Amniotic epithelial cell (primary cell): ENCODE measurements around the gene HLF.

Experiments used
- DNase-seq: peaks from one replicate; pipeline ENCODE4 v3.0.0-alpha.2; 2010; ENCODE audit warnings: low read depth

The HLF gene

DNA sequence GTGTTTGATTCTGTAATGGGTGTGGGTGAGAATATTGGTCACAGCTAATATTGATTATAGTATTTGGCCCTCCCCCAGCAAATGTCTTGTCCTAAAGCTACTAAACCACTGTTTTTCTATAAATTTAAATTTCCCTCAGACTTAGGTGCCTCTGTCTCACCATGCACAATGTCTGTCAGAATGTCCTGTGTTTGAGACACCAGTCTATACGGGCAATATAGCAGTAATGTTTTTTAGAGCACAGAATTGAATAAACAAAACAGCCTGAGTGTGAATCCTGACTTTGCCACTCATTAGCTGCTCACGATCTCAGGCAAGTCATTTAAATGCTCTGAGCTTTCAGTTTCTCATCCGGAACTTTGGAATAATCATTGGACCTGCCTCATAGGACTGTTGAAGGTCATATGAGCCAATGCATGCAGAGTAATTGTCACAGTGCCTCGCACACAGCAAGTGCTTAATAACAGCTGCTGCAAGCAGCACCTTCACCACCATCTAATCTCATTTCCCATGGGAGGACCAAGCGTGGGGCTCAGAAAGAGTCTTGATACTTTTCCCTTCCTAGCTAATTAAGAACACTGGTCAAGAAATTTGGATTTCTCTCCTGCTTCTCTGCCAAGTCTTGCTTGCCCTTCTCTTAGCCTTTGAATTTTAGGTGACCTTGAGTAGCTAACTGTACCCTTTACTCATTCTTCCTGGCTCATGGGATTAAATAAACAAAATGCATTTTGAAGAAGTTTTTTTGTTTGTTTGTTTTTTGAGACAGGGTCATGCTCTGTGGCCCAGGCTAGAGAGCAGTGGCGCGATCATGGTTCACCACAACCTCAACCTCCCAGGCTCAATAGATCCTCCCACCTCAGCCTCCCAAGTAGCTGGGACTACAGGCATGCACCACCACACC, 9.8 kb downstream of the HLF start:
- DNase-seq = no peak

DNA sequence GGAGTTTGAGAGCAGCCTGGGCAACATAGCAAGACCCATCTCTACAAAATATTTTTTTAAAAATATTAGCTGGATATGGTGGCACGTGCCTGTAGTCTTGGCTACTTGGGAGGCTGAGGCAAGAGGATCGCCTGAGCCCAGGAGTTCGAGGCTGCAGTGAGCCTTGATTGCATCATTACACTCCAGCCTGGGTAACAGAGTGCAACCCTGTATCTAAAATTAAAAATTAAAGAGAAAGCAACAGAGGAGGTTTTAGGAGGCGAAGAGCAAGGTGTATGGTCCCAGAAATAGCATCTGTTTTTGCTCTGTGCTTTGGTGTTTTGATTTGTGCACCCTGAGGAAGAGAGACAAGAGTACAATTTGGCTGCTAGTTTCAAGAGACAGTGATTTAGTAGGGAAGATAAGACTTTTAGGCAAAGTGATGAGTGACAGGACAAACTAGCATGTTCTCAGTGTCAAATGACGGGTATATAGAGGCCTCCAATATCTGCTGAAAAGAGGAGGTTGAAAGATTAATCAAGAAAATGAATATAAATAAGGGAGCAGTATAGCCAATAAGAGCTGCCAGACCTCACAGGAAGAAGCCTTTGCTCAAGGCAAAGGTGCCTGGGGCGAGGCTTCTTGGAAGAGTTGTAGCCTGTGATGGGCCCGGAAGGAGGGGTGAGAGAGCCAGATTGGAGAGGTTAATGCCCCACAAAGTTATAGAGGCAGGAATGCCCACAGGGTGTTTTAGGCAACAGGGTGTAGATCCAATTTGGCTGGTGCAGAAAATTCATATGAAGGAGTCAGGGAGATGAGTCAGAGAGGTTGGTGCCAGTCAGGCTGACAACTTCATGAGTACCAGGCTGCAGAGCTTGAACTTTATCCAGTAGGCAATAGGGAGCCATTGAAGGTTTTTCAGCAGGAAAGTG, 11.4 kb downstream of the HLF start:
- no peak for DNase-seq

DNA sequence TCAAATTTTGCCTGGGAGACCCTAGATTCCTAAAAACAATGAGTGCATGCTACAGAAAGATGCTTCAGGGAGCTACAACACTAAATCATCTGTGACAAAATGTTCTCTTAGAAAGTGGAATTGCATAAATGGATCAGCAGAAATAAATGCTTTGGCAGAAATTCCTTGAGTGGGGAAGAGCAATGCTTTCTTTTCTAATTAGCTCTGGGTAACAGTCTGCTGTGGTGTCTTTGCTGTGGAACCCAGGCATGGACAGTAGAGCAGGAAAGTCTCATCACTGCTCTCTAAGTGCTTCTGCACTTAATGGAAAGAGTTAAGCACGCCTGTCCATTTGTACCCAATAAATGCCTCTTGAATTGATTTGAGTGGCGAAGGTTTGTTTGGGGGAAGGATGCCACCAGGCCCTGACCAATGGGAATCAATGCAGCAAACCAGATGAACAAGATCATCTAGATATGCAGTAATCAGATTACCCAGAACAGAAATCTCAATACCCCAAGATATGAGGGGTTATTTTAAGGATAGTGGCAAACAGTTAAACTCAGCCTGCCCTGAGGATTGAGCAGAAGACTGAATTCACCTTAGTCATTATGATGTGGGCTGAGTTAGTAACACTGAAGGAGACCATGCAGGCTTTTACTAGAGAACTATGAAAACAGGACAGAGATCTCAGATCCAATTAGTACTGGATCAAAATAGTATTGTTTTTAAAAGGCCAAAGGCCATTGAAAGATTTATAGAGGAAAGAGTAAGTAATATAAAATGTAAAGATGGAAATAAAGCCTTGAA, 13.6 kb downstream of the HLF start:
- no peak for DNase-seq

DNA sequence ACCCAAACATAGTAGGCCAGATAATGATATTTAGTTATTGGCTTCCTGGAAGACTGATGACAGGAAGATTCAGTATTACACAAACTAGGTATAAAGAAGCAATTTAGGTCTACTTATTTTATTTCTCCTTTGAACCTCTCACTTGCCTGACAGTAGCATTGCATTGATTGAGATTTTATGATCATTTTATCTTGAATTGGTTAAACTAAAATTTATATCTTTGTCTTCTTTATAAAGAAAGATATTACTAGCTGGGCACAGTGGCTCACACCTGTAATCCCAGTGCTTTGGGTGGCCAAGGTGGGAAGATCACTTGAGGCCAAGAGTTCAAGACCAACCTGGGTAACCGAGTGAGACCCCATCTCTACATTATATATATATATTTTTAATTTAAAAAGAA, 14.4 kb downstream of the HLF start:
- no peak for DNase-seq

- no peak for DNase-seq
Measured at GRCh38 chr17:55279788-55280187, 15.0 kb downstream of the HLF start.

DNA sequence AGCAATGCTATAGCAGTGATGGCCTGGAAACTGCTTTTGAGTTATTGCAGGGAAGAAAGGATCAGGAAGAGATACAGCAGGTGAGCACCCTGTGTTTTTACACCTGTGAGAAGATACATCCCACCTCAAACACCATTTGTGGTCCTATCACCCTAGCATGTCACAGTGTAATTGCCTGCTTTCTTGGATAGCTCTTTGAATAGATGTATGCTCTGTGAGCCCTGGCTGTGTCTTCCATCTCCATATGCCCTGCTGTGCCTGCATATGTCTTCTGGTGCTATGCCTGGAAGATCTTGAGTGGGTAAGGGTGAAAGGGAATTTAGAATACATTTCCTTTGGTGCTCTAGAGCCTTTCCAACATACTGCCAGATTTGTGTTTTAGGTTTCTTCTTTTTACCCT, 15.5 kb downstream of the HLF start:
- no peak for DNase-seq

- DNase-seq = no peak
Measured at GRCh38 chr17:55281649-55282378, 17.1 kb downstream of the HLF start.

- no peak for DNase-seq
Measured at GRCh38 chr17:55282379-55282702, 17.6 kb downstream of the HLF start.

- no peak for DNase-seq
Measured at GRCh38 chr17:55282741-55283140, 18.0 kb downstream of the HLF start.

DNA sequence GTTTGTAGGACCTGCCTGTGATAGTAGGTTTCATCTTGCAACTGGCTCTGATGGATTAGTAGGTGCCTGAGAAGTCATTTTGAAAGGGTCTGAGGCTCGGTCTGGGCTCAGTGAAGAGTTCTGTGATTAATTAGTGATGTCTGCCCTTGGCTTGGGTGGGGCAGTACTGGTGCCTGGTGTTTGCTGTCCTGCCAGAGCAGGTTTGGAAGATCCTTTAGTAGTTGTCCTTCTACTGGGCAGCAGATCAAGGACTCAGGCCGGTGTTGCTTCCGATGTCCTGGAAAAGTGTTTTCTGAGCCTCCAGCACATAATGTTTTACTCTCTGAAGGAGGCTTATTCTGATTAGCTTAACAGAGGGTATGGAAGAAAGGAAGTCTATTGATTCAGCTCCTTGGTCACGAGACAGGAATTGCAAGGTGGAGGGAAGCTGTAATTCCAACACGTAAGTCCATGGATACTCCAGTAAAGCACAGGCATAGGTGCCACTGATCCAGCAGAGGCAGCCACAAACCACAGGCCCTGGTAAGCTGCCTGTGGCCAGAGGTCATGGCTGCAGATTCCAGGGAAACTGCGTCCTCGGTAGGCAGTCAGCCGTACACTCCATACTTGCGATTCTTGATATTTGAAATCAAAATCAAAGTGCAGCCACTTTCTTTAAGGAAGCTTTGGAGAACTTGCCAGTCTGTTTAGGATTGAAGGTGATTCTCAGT, 18.7 kb downstream of the HLF start:
- DNase-seq = no peak

GRCh38 chr17:55284001-55284884, 19.5 kb downstream of the HLF start:
- DNase-seq = no peak

DNA sequence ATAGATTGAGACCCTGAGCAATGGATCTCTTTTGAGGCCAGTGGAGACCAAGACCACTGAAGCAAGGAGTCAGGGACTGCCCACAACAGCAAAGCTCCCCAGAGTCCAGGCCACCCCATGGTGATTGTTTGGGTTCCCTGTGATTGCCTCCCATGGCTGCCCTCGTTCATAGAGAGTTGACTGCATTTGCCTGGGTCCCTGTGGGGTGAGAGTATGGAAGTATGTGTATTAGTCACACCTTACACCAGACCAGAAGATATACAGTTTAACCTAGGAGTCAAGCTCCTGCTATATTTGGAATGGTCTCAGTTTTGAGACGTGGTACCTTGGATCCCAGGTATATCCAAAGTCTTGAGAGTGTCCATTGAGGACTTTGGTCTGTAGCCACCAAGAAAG, 20.2 kb downstream of the HLF start:
- no peak for DNase-seq

- DNase-seq = peak; percentile 35
Measured at GRCh38 chr17:55285340-55286301, 20.9 kb downstream of the HLF start.

DNA sequence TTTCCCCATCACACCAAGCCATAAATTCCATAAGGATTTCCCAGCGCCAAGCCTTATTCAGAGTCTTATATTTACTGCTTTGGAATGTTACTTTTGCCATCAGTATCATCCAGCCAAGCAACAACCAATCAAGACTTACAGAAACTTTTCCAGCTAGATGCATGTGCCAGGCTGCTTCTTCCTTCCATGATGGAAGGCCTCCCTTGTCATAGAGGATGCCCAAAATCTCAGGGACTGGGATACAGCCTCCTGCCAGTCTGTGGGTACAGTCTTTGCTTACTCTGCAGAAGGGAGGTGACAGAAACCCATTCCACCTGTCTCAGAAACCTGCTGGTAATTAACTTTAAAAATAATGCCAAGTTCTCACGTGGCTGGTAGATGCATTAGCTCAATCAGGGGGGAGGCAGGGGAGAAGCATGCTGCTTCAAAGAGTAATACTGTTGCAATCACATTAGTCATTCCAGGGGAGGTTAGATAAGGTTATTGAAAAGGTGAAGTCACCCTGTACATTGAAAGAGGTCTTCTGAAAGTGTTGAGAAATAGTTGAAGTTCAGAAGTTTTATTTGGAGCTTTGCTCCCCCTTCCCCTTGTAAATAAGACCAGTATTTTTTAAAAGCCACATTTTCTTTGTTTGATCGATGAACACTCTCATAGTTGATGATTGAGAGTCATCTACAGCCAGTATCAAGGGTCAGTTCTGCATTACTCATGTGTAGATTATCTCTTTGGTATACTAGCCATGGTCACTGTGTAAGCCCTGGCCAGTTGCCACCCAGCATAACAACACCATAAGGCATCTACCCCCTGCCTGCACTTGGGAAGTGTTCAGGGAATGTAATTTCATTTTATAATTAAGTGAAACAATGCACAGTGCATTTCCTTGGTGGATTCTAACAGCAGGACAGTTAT, 22.2 kb downstream of the HLF start:
- DNase-seq = peak; percentile 49

GRCh38 chr17:55288356-55289105, 23.8 kb downstream of the HLF start:
- DNase-seq = no peak

GRCh38 chr17:55289106-55289446, 24.3 kb downstream of the HLF start:
- DNase-seq = no peak

- no peak for DNase-seq
Measured at GRCh38 chr17:55289978-55290377, 25.2 kb downstream of the HLF start.
